Liver (tissue), 9 donors: ENCODE data around the gene OCA2. TPM values are rescaled to one million over a fixed set of nuclear protein-coding genes. Genes with fewer than 3 reads are reported as not detected.

Source experiments
- DNase-seq: peaks from one replicate; pipeline ENCODE4 v3.0.0-alpha.2; 2017; ENCODE audit warnings: low spot score
- H3K27ac ChIP-seq, 2 donors: one replicate each; pipeline ENCODE4 v1.7.0; 2013; ENCODE audit warnings: inconsistent platforms in 2 of 2, low read length in 2 of 2, control low read depth in 1 of 2, low read depth in 1 of 2, mild to moderate bottlenecking in 1 of 2
- H3K27me3 ChIP-seq, 4 donors: one replicate each; pipeline versions ENCODE4 v1.6.1 to v1.7.0; 2013; ENCODE audit warnings: low read length in 3 of 4, inconsistent platforms in 1 of 4, mild to moderate bottlenecking in 1 of 4, moderate library complexity in 1 of 4; ENCODE audit not compliant: control insufficient read depth in 4 of 4, insufficient read depth in 4 of 4
- H3K36me3 ChIP-seq, 4 donors: one replicate each; pipeline versions ENCODE4 v1.6.1 to v1.7.0; 2013; ENCODE audit warnings: low read length in 3 of 4, mild to moderate bottlenecking in 3 of 4, low read depth in 1 of 4, moderate library complexity in 1 of 4; ENCODE audit not compliant: control insufficient read depth in 4 of 4, insufficient read depth in 3 of 4
- H3K4me1 ChIP-seq, 4 donors: one replicate each; pipeline versions ENCODE4 v1.6.1 to v1.7.0; 2013; ENCODE audit warnings: low read length in 3 of 4, mild to moderate bottlenecking in 3 of 4, moderate library complexity in 1 of 4; ENCODE audit not compliant: control insufficient read depth in 4 of 4, insufficient read depth in 4 of 4
- H3K4me3 ChIP-seq, 3 donors: one replicate each; pipeline versions ENCODE4 v1.6.1 to v1.7.0; 2013; ENCODE audit warnings: low read length in 3 of 3, control low read depth in 1 of 3, low read depth in 1 of 3, mild to moderate bottlenecking in 1 of 3
- H3K9ac ChIP-seq, 2 donors: one replicate each; pipeline ENCODE4 v1.7.0; 2013; ENCODE audit warnings: low read length in 2 of 2, mild to moderate bottlenecking in 2 of 2, moderate library complexity in 2 of 2, control low read depth in 1 of 2, low read depth in 1 of 2
- H3K9me3 ChIP-seq, 4 donors: one replicate each; pipeline versions ENCODE4 v1.6.1 to v1.7.0; 2013; ENCODE audit warnings: low read length in 3 of 4; ENCODE audit not compliant: control insufficient read depth in 4 of 4
- CTCF ChIP-seq: fragments of 150-350 bp; IDR thresholded peaks from 2 replicates; pipeline ENCODE4 v1.5.1; 2017; ENCODE audit warnings: improper control_type of control experiment, low read depth, low read length; ENCODE audit not compliant: missing input control
- EGR1 ChIP-seq, 2 donors: IDR thresholded peaks; 2 replicates each; pipeline ENCODE4 v1.6.1; 2016 to 2018; ENCODE audit warnings: antibody characterized with exemption in 2 of 2, low read depth in 2 of 2
- FOXA2 ChIP-seq: IDR thresholded peaks from 2 replicates; pipeline ENCODE4 v1.6.1; 2016; ENCODE audit warnings: antibody characterized with exemption
- GABPA ChIP-seq, 2 donors: IDR thresholded peaks in 1 of 2; conservative IDR thresholded peaks in 1 of 2; 2 replicates each; pipeline ENCODE4 v1.6.1; 2016; ENCODE audit warnings: antibody characterized with exemption in 2 of 2, mild to moderate bottlenecking in 1 of 2, moderate library complexity in 1 of 2
- HNF4A ChIP-seq, 2 donors: conservative IDR thresholded peaks; 2 replicates each; pipeline ENCODE4 v1.6.1; 2016; ENCODE audit warnings: antibody characterized with exemption in 2 of 2, mild to moderate bottlenecking in 2 of 2
- HNF4G ChIP-seq: IDR thresholded peaks from 2 replicates; pipeline ENCODE4 v1.6.1; 2016; ENCODE audit warnings: antibody characterized with exemption
- JUND ChIP-seq, 2 donors: IDR thresholded peaks; 2 replicates each; pipeline ENCODE4 v1.6.1; 2016; ENCODE audit warnings: antibody characterized with exemption in 2 of 2
- MAX ChIP-seq: IDR thresholded peaks from 2 replicates; pipeline ENCODE4 v1.6.1; 2016; ENCODE audit warnings: antibody characterized with exemption
- NR2F2 ChIP-seq: IDR thresholded peaks from 2 replicates; pipeline ENCODE4 v1.6.1; 2016; ENCODE audit warnings: antibody characterized with exemption
- REST ChIP-seq: IDR thresholded peaks from 2 replicates; pipeline ENCODE4 v1.6.1; 2016; ENCODE audit warnings: antibody characterized with exemption, mild to moderate bottlenecking
- RXRA ChIP-seq, 2 donors: IDR thresholded peaks; 2 replicates each; pipeline ENCODE4 v1.6.1; 2017 to 2018; ENCODE audit warnings: antibody characterized with exemption in 2 of 2, mild to moderate bottlenecking in 1 of 2
- SP1 ChIP-seq: IDR thresholded peaks from 2 replicates; pipeline ENCODE4 v1.6.1; 2018; ENCODE audit warnings: antibody characterized with exemption, mild to moderate bottlenecking
- TAF1 ChIP-seq: conservative IDR thresholded peaks from 2 replicates; pipeline ENCODE4 v1.6.1; 2016; ENCODE audit warnings: antibody characterized with exemption, mild to moderate bottlenecking
- WGBS: extraction: QIAGEN DNeasy Blood & Tissue Kit; methylation state at CpG from one replicate; pipeline ENCODE4 v1.1.7; 2013; 5-methylcytosine and 5-hydroxymethylcytosine counted together
- polyA plus RNA-seq, 2 donors: library from polyadenylated mRNA; stranded (reverse) in 1 of 2; unstranded in 1 of 2; fragments of 200-250 nt in 1 of 2; fragments of >200 nt in 1 of 2; fragmentation: Nextera tagmentation in 1 of 2; extraction: Ambion mirVana in 1 of 2; gene quantifications; one replicate each; pipeline versions ENCODE4 v1.2.1 to v1.2.3, GENCODE V29; 2013 to 2015
- total RNA-seq, 2 donors: library from RNA; depleted of rRNA; stranded (reverse); fragments of >200 nt; gene quantifications; one replicate each; pipeline ENCODE4 v1.2.3, GENCODE V29; 2014
- donor health status: healthy.
- donor health status: healthy.
- donor health status: healthy.
- donor health status: healthy.
- donor health status: healthy.

The OCA2 gene
- total and polyA plus RNA-seq, 4 donors: 0.02 to 0.56 (median 0.15) TPM

GRCh38 chr15:27730868-27731267 is 368.2 kb downstream of the OCA2 start:
- H3K27ac ChIP-seq: no peak overlapping the region
- TF ChIP-seq HNF4G: no peak
- TF ChIP-seq REST: no peak
- no peaks in the 10 kb centered on the region for H3K36me3 ChIP-seq
- peaks cover 2 to 7% (median 5%) of the 10 kb centered on the region in 4 donors for H3K9me3 ChIP-seq
- no peak for DNase-seq
- no peaks in the 10 kb centered on the region for H3K4me1 ChIP-seq
- no peaks in the 10 kb centered on the region for H3K27me3 ChIP-seq
- no peak overlapping the region for H3K4me3 ChIP-seq
- no peak overlapping the region for H3K9ac ChIP-seq

- peaks cover 0 to 4% (median 0%) of the 10 kb centered on the region in 4 donors for H3K27me3 ChIP-seq
- no peaks in the 10 kb centered on the region for H3K4me1 ChIP-seq
- no peak overlapping the region for H3K27ac ChIP-seq
- TF ChIP-seq TAF1: no peak
- no peak for TF ChIP-seq HNF4A (conservative IDR thresholded peaks at IDR 0.05)
- TF ChIP-seq JUND (IDR thresholded peaks at IDR 0.05): no peak
- TF ChIP-seq EGR1 (IDR thresholded peaks at IDR 0.05; ENCODE audit: low read depth in 2 of 2): no peak
- no peak for TF ChIP-seq REST
- no peak for TF ChIP-seq GABPA (IDR thresholded peaks at IDR 0.05 in 1 of 2, conservative IDR thresholded peaks at IDR 0.05 in 1 of 2)
- TF ChIP-seq SP1: no peak
- TF ChIP-seq RXRA (IDR thresholded peaks at IDR 0.05): no peak
- no peak for TF ChIP-seq HNF4G
- TF ChIP-seq NR2F2: no peak
- TF ChIP-seq CTCF: no peak
- TF ChIP-seq FOXA2: no peak
- TF ChIP-seq MAX: no peak
- DNase-seq: no peak
- WGBS: 85% methylated on average over 3 of the region's 3 CpGs
- no peaks in the 10 kb centered on the region for H3K36me3 ChIP-seq
- H3K9me3 ChIP-seq: no peaks in the 10 kb centered on the region
- H3K9ac ChIP-seq: no peak overlapping the region
- H3K4me3 ChIP-seq: no peak overlapping the region
Observed at GRCh38 chr15:27725731-27726130, 373.4 kb downstream of the OCA2 start.
